Measurements from ENCODE around the gene ACSS2.

The ACSS2 gene

DNA sequence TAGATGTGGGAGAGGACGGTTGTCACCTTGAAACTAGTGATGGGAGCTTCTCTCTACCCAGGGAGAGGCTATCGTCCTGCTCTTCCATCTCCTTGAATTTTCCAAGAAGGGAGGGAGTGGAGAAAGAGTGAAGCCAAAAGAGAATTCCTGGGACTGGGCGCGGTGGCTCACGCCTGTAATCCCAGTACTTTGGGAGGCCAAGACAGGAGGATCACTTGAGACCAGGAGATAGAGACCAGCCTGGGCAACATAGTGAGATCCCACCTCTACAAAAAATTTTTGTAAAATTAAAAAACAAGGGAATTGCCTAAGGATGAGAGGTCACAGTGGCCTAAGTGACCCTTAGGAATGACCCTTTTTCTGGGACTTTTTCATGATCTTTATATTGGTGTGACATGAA, 88.1 kb downstream of the ACSS2 start:
- ChIA-PET CTCF (interaction anchor here (0.9 kb wide), 1 partner anchor 90 kb away, joined by 3 read pairs; no protein-coding TSS in a partner anchor), POLR2A (no interaction called here)
- no peak for DNase-seq (ENCODE audit: extremely low spot score)
- no peak for TF ChIP-seq LEF1 (IDR thresholded peaks at IDR 0.05; ENCODE audit: borderline replicate concordance)
- TF ChIP-seq HDGF (IDR thresholded peaks at IDR 0.05; ENCODE audit: borderline replicate concordance) = no peak
- no peak for TF ChIP-seq BHLHE40 (IDR thresholded peaks at IDR 0.05; ENCODE audit: borderline replicate concordance)
- no peak for TF ChIP-seq SUZ12 (IDR thresholded peaks at IDR 0.05)
- TF ChIP-seq ARNT (IDR thresholded peaks at IDR 0.05) = no peak
- TF ChIP-seq NFRKB (IDR thresholded peaks at IDR 0.05) = no peak
- TF ChIP-seq FOXA1 (IDR thresholded peaks at IDR 0.05) = no peak
- TF ChIP-seq, protein P1, sequence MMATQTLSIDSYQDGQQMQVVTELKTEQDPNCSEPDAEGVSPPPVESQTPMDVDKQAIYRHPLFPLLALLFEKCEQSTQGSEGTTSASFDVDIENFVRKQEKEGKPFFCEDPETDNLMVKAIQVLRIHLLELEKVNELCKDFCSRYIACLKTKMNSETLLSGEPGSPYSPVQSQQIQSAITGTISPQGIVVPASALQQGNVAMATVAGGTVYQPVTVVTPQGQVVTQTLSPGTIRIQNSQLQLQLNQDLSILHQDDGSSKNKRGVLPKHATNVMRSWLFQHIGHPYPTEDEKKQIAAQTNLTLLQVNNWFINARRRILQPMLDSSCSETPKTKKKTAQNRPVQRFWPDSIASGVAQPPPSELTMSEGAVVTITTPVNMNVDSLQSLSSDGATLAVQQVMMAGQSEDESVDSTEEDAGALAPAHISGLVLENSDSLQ (IDR thresholded peaks at IDR 0.05) = no peak
- TF ChIP-seq FOXK2 (IDR thresholded peaks at IDR 0.05) = no peak
- no peak for TF ChIP-seq FOXM1 (IDR thresholded peaks at IDR 0.05; ENCODE audit: borderline replicate concordance)
- no peak for TF ChIP-seq ELF4 (IDR thresholded peaks at IDR 0.05)
- TF ChIP-seq CTBP1 (IDR thresholded peaks at IDR 0.05; ENCODE audit: borderline replicate concordance) = no peak
- TF ChIP-seq SP1 (IDR thresholded peaks at IDR 0.05) = no peak

DNA sequence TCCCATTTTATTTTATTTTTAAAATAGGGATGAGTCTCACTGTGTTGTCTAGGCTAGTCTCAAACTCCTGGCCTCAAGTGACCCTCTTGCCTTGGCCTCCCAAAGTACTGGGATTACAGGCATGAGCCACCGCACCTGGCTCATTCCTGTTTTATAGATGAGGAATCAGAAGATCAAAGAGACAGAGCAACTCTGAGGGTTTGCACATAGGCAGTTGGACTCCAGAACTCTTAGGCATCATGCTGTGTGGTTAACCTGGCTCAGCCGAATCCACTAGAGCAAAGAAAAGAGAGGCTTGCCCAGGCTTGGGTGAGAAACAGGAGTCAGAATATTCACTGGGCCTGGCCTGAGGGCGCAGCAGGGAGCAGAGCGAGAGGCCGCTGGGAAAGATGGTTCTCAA, 88.6 kb downstream of the ACSS2 start:
- TF ChIP-seq FOXK2 (IDR thresholded peaks at IDR 0.05) (no peak), TARDBP (IDR thresholded peaks at IDR 0.05) (no peak), FOXA1 (IDR thresholded peaks at IDR 0.05) (no peak), CTBP1 (IDR thresholded peaks at IDR 0.05; ENCODE audit: borderline replicate concordance) (no peak), BHLHE40 (IDR thresholded peaks at IDR 0.05; ENCODE audit: borderline replicate concordance) (no peak), ELF4 (IDR thresholded peaks at IDR 0.05) (no peak), ARNT (IDR thresholded peaks at IDR 0.05) (no peak), LEF1 (IDR thresholded peaks at IDR 0.05; ENCODE audit: borderline replicate concordance) (no peak), SUZ12 (IDR thresholded peaks at IDR 0.05) (no peak), L3MBTL2 (conservative IDR thresholded peaks at IDR 0.05) (no peak), SP1 (IDR thresholded peaks at IDR 0.05) (no peak), NFRKB (IDR thresholded peaks at IDR 0.05) (no peak), HDGF (IDR thresholded peaks at IDR 0.05; ENCODE audit: borderline replicate concordance) (no peak), ZNF384 (IDR thresholded peaks at IDR 0.05) (no peak), FOXM1 (IDR thresholded peaks at IDR 0.05; ENCODE audit: borderline replicate concordance) (no peak)
- TF ChIP-seq, protein P1 (IDR thresholded peaks at IDR 0.05) = no peak
- no peak for DNase-seq (ENCODE audit: extremely low spot score)
- CTCF ChIA-PET = no interaction called here
- POLR2A ChIA-PET = no interaction called here

DNA sequence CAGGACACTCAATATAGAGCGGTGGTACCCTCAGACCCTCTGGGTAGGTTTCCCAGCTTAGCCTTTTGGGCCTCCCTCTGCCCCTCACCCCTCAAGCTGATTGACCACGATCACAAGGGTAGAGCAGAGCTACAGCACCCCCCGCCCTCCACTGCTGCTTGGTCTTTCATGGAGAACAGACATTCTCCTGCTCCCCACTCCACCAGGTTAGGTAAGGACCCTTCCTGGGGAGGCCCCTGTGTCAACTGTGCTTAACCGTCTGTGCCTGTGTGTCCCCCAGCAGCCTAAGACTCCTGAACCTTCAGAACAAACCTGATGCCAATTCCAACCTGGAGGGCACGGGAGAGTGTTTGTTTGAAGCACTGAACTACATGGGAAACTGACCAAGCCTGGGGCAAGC, 91.0 kb downstream of the ACSS2 start:
- POLR2A ChIA-PET = interaction anchor here (1.0 kb wide), 1 partner anchor 11 kb away, joined by 4 read pairs; no protein-coding TSS in a partner anchor
- CTCF ChIA-PET = no interaction called here

DNA sequence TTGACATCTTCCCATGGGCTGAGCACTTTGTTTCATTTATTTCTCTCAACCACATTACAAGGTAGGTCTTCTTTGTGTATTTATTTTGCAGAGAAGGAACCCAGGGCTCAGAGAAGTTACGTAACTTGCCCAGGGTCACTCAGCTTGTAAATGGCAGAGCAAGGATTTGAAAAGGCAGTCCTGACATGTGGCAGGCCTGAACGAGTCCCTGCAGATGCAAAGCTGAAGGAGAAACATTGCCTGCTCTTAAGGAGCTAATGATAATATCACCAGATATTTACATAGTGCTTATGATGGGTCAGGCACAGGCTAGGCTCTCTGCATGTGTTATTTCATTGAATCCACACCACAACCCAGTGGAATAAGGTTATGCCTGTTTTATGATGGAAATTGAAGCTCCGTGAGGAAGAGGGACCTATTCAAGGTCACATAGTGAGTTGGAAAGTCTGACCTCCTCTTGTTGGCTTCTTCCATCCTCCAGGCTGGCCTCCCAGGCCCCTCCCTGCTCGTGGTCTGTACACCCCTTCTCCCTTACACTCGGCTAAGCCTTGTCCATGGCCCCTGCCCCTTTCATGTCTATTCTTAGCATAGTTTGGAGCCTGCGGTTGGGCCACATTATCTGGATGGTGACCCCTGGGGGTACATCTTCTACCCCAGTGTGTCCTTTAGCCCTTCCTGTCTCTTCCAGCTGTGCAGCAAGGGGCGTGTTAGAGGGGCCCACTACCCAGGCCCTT, 91.8 kb downstream of the ACSS2 start:
- POLR2A ChIA-PET = no interaction called here
- TF ChIP-seq BHLHE40 (IDR thresholded peaks at IDR 0.05; ENCODE audit: borderline replicate concordance) (no peak), HDGF (IDR thresholded peaks at IDR 0.05; ENCODE audit: borderline replicate concordance) (no peak), TARDBP (IDR thresholded peaks at IDR 0.05) (no peak), L3MBTL2 (conservative IDR thresholded peaks at IDR 0.05) (no peak), ELF4 (IDR thresholded peaks at IDR 0.05) (no peak), FOXK2 (IDR thresholded peaks at IDR 0.05) (no peak), SP1 (IDR thresholded peaks at IDR 0.05) (no peak), FOXA1 (IDR thresholded peaks at IDR 0.05) (no peak), FOXM1 (IDR thresholded peaks at IDR 0.05; ENCODE audit: borderline replicate concordance) (no peak)
- no peak for DNase-seq (ENCODE audit: extremely low spot score)
- CTCF ChIA-PET = no interaction called here

More for the DNA sequence above, 91.0 kb downstream of the ACSS2 start:
- TF ChIP-seq ELF4 (IDR thresholded peaks at IDR 0.05) (no peak), NFRKB (IDR thresholded peaks at IDR 0.05) (no peak), ARNT (IDR thresholded peaks at IDR 0.05) (no peak), FOXA1 (IDR thresholded peaks at IDR 0.05) (no peak), L3MBTL2 (conservative IDR thresholded peaks at IDR 0.05) (no peak), ZNF384 (IDR thresholded peaks at IDR 0.05) (no peak), TARDBP (IDR thresholded peaks at IDR 0.05) (no peak), SUZ12 (IDR thresholded peaks at IDR 0.05) (no peak), SP1 (IDR thresholded peaks at IDR 0.05) (no peak), LEF1 (IDR thresholded peaks at IDR 0.05; ENCODE audit: borderline replicate concordance) (no peak), CTBP1 (IDR thresholded peaks at IDR 0.05; ENCODE audit: borderline replicate concordance) (no peak), HDGF (IDR thresholded peaks at IDR 0.05; ENCODE audit: borderline replicate concordance) (no peak), BHLHE40 (IDR thresholded peaks at IDR 0.05; ENCODE audit: borderline replicate concordance) (no peak), FOXK2 (IDR thresholded peaks at IDR 0.05) (no peak), FOXM1 (IDR thresholded peaks at IDR 0.05; ENCODE audit: borderline replicate concordance) (no peak)
- TF ChIP-seq, protein P1 (IDR thresholded peaks at IDR 0.05) = no peak
- DNase-seq (ENCODE audit: extremely low spot score) = no peak

DNA sequence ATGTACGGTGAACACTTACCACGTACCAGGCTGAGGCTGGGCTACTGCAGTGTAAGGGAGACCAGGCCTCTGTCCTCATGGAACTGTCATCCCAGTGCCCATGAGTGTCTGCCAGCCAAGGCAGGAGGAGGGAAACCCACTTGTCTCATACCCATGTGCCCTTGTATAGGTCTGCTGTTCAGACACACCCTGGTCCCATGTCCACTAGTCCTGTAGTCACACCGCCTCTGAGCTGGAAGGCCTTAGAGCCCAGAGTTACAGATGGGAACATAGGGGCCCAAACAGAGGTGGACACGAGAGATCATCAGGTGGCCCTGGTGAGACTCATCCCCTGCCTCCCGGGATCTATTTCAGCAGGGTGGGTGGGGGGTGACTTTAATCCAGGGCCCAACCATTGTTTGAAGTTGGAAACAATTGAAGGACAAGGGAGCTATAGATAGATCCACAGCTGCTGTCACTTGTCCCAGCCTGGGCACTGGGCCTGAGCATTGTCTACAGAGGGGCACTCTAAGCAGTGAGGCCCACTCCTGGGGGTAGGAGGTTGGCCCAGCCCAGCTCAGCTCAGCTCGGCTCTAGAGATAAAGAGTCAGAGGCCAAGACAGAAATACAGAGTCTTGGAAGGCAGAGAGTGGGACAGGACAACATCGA, 93.9 kb downstream of the ACSS2 start:
- ChIA-PET CTCF (no interaction called here), POLR2A (no interaction called here)
- DNase-seq (ENCODE audit: extremely low spot score) = no peak
- no peak for TF ChIP-seq LEF1 (IDR thresholded peaks at IDR 0.05; ENCODE audit: borderline replicate concordance)
- TF ChIP-seq ZNF384 (IDR thresholded peaks at IDR 0.05) = no peak
- TF ChIP-seq FOXA1 (IDR thresholded peaks at IDR 0.05) = no peak
- TF ChIP-seq ELF4 (IDR thresholded peaks at IDR 0.05) = no peak
- TF ChIP-seq ARNT (IDR thresholded peaks at IDR 0.05) = no peak
- TF ChIP-seq SUZ12 (IDR thresholded peaks at IDR 0.05) = no peak
- no peak for TF ChIP-seq BHLHE40 (IDR thresholded peaks at IDR 0.05; ENCODE audit: borderline replicate concordance)
- TF ChIP-seq TARDBP (IDR thresholded peaks at IDR 0.05) = no peak
- TF ChIP-seq, protein P1 (IDR thresholded peaks at IDR 0.05) = no peak
- TF ChIP-seq NFRKB (IDR thresholded peaks at IDR 0.05) = no peak
- no peak for TF ChIP-seq L3MBTL2 (conservative IDR thresholded peaks at IDR 0.05)
- no peak for TF ChIP-seq HDGF (IDR thresholded peaks at IDR 0.05; ENCODE audit: borderline replicate concordance)
- TF ChIP-seq CTBP1 (IDR thresholded peaks at IDR 0.05; ENCODE audit: borderline replicate concordance) = no peak
- no peak for TF ChIP-seq SP1 (IDR thresholded peaks at IDR 0.05)
- TF ChIP-seq FOXM1 (IDR thresholded peaks at IDR 0.05; ENCODE audit: borderline replicate concordance) = no peak
- TF ChIP-seq FOXK2 (IDR thresholded peaks at IDR 0.05) = no peak

Measured in HEK293T (cell line).